ENCODE data around the gene PTGER3. TPM values are rescaled to one million over a fixed set of nuclear protein-coding genes. Genes with fewer than 3 reads are reported as not detected.

PTGER3 gene
- total and polyA plus RNA-seq, 9 donors = 0.86 to 8.9 (median 3.5) TPM

DNA sequence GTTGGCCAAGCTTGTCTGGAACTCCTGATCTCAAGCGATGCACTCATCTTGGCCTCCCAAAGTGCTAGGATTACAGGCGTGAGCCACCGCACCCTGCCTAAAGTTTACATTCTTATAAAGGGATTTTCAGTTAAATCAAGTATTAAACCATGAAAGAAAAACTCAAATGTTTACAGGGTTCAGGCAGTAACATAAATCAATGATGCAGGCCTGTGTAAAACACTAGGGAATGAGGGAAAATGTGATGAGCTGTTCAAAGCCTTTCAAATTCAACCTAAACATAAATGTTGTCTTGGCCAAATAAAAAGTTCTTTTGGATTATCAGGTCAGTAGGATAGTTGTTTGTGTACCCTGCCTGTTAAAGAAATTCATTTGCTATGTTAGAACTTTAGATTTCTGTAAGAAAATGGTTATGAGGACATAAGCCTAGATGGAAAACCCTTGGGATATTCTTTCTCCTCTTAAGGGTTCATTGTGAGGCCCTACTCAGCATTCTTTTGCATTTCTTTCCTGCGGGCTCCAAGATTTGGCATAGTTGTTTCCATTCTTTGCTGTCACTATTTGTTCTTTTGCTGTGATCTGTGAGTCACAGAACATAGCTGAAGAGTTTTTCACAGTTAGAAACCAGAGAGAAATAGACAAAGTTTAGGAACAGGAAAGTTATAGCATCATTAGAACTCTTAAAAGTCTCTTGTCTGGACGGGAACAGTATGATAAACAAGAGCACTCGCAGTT, 42.1 kb upstream of the PTGER3 start:
- Histone ChIP-seq H3K36me3 (no peaks in the 10 kb centered on the region), H3K4me3 (no peak overlapping the region), H3K27me3 (peaks cover 2% of the 10 kb centered on the region), H3K27ac (no peak overlapping the region), H3K9me3 (no peaks in the 10 kb centered on the region), H3K4me1 (ENCODE audit: insufficient read depth) (peaks cover 2% of the 10 kb centered on the region)
- intact Hi-C loops (cut with DNase I) = loop anchor here in 1 of 4 donors (10.0 kb wide), 1 partner anchor 435 kb away; no protein-coding TSS in a partner anchor
- TF ChIP-seq POLR2A (IDR thresholded peaks at IDR 0.05) = no peak
- TF ChIP-seq EP300 (IDR thresholded peaks at IDR 0.05) = no peak
- TF ChIP-seq, protein P1, sequence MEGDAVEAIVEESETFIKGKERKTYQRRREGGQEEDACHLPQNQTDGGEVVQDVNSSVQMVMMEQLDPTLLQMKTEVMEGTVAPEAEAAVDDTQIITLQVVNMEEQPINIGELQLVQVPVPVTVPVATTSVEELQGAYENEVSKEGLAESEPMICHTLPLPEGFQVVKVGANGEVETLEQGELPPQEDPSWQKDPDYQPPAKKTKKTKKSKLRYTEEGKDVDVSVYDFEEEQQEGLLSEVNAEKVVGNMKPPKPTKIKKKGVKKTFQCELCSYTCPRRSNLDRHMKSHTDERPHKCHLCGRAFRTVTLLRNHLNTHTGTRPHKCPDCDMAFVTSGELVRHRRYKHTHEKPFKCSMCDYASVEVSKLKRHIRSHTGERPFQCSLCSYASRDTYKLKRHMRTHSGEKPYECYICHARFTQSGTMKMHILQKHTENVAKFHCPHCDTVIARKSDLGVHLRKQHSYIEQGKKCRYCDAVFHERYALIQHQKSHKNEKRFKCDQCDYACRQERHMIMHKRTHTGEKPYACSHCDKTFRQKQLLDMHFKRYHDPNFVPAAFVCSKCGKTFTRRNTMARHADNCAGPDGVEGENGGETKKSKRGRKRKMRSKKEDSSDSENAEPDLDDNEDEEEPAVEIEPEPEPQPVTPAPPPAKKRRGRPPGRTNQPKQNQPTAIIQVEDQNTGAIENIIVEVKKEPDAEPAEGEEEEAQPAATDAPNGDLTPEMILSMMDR (IDR thresholded peaks at IDR 0.05) = no peak
- 28 to 38% (median 33%) methylated on average over 6 of the region's 6 CpGs for WGBS, 3 donors
- no peak for DNase-seq

DNA sequence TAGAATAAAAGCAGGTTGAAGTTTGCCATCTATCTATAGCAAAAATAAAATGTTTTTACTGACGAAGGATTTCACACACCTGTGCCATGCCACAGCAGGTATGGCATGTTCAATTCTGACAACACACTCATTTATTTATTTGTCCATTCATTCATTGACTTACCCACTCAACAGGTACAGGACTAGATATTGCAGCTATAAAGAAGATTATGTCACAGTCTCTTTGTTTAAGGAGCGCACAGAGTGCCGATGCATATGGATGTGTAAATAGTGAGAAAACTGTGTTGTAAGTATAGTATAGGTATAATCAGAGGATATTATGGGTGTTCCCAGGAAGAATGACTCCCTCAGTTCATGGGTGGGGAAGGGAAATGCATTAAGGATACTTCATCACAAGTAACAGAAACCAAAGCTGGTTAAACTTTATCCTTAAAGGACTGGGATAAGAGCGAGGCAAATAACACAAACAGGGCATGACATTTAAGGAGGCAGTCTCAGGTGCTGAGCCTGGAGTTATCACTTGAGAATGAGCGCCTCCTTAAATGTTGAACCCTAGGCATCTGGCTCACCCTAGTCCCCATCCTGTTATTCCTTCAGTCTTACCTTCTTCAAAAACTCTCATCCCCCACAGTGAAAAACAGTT, 41.1 kb upstream of the PTGER3 start:
- TF ChIP-seq EP300 (IDR thresholded peaks at IDR 0.05) (no peak), POLR2A (IDR thresholded peaks at IDR 0.05) (no peak)
- TF ChIP-seq, protein P1 (IDR thresholded peaks at IDR 0.05) = no peak

DNA sequence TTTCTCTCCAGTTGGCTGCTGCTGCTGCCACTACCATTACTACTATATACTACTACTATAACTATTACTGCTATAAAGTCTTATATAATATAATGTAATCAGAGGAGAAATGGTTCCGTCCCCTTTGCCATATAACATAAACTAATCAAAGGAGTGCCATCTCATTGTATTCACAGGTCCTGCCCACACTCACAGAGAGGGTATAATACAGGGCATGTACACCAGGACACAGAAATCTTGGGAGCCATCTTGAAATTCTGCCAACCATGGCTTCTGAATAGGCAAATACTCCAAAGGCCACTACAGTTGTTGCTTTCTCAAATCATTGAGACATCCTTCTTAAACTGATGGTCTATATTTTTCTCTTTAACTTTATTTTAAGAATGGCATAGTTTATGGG, 40.1 kb upstream of the PTGER3 start:
- Histone ChIP-seq H3K27me3 (no peaks in the 10 kb centered on the region), H3K36me3 (no peaks in the 10 kb centered on the region), H3K4me3 (no peak overlapping the region), H3K27ac (no peak overlapping the region), H3K9me3 (no peaks in the 10 kb centered on the region), H3K4me1 (ENCODE audit: insufficient read depth) (peaks cover 2% of the 10 kb centered on the region)
- intact Hi-C loops (cut with DNase I) = no loop called here
- TF ChIP-seq, protein P1 (IDR thresholded peaks at IDR 0.05) = no peak
- TF ChIP-seq EP300 (IDR thresholded peaks at IDR 0.05) (no peak), POLR2A (IDR thresholded peaks at IDR 0.05) (no peak)
- WGBS, 3 donors = 91 to 100% (median 96%) methylated on average over 1 of the region's 1 CpG
- DNase-seq = no peak

More for the DNA sequence above, 41.1 kb upstream of the PTGER3 start:
- H3K9me3 ChIP-seq = no peaks in the 10 kb centered on the region
- no peak overlapping the region for H3K27ac ChIP-seq
- WGBS, 3 donors = 93 to 95% (median 93%) methylated on average over 5 of the region's 5 CpGs
- intact Hi-C loops (cut with DNase I) = no loop called here
- no peak for DNase-seq
- H3K4me1 ChIP-seq (ENCODE audit: insufficient read depth) = peaks cover 2% of the 10 kb centered on the region
- H3K36me3 ChIP-seq = no peaks in the 10 kb centered on the region
- no peak overlapping the region for H3K4me3 ChIP-seq
- no peaks in the 10 kb centered on the region for H3K27me3 ChIP-seq

DNA sequence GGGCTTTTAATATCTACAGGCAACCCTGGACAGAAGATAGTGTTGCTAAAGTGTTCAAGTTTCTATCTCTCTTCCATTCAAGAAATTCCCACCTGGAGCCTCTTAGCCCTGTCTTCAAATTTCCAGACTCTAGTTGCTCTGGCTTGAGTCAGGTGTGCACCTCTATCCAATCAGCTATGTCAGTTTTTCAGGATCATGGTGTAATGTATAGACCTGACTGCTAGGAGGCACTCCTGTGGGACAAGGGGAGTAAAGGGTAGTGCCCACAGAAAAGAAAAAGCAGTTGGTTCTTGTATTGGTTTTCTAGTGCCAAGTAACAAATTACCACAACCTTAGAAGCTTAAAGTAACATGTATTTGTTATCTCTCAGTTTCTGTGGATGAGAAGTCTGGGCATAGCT, 39.4 kb upstream of the PTGER3 start:
- no peak for DNase-seq
- H3K27ac ChIP-seq = no peak overlapping the region
- H3K4me1 ChIP-seq (ENCODE audit: insufficient read depth) = peaks cover 2% of the 10 kb centered on the region
- no peak overlapping the region for H3K4me3 ChIP-seq
- H3K9me3 ChIP-seq = no peaks in the 10 kb centered on the region
- no peak for TF ChIP-seq EP300 (IDR thresholded peaks at IDR 0.05)
- no peak for TF ChIP-seq POLR2A (IDR thresholded peaks at IDR 0.05)
- TF ChIP-seq, protein P1 (IDR thresholded peaks at IDR 0.05) = no peak
- H3K36me3 ChIP-seq = no peaks in the 10 kb centered on the region
- no peaks in the 10 kb centered on the region for H3K27me3 ChIP-seq
- intact Hi-C loops (cut with DNase I) = no loop called here

Data from ovary (tissue), 9 donors.